Measurements from ENCODE around the gene COG2.
"Not testable (repeated sequence)": the region's sequence is repeated elsewhere in the genome, so short reads cannot be mapped to it uniquely, and the experiment has no call there.

The COG2 gene

DNA sequence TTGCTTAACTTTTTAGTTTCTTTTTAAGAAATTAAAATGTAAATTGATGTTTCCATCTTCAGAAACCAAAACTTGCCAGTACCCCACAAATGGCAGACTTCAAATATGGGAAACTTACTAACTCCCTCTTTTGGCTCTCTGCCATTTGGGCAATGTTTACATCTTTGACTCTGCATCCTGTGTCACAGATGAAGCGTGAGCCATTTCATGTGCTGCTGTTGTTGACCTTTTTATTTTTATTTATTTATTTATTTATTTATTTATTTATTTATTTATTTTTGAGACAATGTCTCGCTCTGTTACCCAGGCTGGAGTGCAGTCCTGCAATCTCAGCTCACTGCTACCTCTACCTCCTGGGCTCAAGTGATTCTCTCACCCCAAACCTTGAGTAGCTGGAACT lies 16.0 kb upstream of the COG2 start:
- DNase-seq: no peak

- DNase-seq: no peak
Observed at GRCh38 chr1:230627767-230628166, 14.5 kb upstream of the COG2 start.

DNA sequence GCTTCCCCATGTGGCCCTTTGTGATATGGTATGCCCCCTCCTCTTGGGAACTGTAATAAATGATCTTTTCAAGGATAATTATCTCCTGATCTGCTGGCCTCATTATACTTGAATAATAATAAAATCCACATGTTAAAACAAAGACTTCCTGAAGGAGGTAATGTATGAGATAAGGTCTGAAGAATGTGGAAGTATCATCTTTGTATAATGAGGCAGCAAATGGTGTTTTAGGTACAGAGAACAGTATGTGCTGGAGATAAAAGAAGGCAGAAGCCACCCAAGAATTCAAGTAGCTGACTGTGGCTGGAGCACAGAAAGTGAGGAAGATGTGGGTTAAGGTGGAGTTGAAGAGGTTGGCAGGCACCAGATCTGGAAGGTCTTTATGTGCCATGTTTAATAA lies 12.8 kb upstream of the COG2 start:
- DNase-seq: no peak

- DNase-seq: no peak
Observed at GRCh38 chr1:230631477-230631876, 10.8 kb upstream of the COG2 start.

- DNase-seq: no peak
Observed at GRCh38 chr1:230632273-230632873, 9.9 kb upstream of the COG2 start.

DNA sequence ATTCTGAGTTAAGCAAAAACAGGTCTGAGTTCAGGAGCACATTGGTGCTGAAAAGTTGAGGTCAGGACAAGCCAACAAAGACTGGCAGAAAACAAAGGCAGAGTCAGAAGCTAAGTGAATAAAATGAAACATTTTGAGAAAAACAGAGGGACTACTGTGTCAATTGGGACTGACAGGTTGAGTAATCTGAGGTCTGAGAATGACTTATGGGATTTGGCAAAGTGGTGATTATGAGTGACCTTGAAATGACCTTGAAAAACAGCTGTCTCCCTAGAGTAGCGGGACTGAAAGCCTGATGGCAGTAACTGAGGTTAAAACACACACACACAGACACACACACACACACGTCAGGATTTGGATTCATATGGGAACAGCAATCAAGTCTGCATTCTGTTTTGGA lies 8.8 kb upstream of the COG2 start:
- no peak for DNase-seq

DNA sequence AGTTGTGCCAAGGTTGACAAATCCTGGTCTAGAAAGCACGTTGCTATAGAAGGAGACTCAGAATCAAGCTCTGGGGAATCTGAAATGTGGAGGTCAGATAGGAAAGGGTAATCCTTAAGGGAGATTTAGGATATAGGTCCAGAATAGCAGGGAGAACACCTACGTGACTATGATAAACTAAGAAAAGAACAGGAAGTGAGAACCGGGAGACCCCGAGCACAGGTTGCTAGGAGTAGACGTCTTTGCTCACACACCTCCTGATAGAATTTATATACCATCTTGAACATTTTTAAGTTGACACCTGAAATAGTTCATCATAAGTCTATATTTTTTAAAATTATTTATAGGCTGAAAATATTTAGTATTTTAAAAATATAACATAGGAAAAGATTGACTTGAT lies 7.9 kb upstream of the COG2 start:
- no peak for DNase-seq

GRCh38 chr1:230636575-230637148 lies 5.6 kb upstream of the COG2 start:
- DNase-seq: no peak

DNA sequence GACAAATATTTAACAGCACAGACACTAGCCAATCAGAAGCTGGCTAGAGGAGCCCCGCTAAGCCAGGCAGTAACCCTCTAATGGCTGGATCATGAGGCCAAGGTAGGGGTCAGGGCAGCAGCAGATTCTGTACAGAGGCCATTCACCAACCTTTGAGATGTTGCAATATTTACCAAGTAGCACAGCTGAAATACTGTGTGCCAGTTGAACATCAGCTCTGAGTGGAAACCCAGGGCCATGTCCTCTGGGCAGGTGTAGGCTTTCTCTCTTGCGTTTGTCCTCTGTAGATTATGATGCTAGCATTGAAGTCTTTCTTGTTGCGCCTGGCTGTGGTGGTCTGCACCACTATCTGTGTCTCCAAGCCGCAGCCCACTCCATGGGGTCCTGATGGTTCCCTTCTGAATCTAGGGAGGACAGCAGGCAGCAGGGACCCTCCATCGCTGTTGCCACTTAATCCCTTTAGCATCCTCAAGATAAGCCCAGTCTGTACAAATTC lies 2.5 kb upstream of the COG2 start:
- no peak for DNase-seq

GRCh38 chr1:230641346-230641745 lies 935 bp upstream of the COG2 start:
- DNase-seq: no peak

- DNase-seq: no peak
Observed at GRCh38 chr1:230641900-230642262, 400 bp upstream of the COG2 start.

GRCh38 chr1:230643908-230644307 lies 1.6 kb downstream of the COG2 start:
- no peak for DNase-seq

DNA sequence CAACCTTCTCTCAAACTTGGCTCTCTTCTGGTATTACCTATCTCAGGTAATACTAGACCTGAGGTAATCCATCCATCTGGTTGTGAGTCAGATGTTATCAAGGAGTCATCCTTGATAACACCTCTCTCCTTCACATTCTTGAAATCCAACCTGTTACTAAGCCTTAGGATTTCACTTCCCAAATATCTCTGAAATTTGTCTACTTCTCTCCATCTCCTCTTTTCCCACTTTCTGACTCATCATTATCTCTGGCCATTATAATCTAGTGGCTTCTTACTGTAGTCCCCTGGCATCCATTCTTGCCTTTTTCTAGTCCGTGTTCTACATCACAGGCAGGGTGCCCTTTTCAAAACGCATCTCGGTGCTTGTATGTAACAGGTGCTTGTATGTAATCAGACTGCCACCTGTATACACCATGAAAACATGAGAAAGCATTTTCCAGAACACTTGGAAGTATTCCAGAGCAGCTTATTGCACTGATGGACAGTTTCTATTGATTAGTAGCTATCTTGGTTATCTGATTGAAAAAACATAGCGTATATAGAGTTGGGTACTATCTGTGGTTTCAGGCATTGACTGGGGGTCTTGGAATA lies 4.5 kb downstream of the COG2 start:
- DNase-seq: no peak

- no peak for DNase-seq
Observed at GRCh38 chr1:230647321-230647720, 5.0 kb downstream of the COG2 start.

DNA sequence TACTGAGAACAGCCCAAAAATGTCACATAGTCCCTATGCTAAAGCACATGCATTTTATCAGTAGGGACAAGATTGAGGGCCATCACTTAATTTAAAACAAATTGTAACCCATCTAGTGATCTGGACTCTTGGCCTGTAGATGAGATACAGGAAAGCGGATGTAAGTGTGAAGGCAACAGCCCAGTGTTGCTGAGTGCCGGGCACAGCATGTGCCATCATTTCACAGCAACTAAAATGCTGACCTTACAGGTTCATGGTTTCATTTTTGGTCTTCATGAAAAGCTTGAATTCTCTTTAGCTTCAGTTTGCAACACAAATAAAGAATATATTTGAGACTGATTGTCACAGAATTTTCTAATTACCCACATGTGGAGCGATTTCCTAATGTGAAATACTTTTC lies 5.8 kb downstream of the COG2 start:
- no peak for DNase-seq

DNA sequence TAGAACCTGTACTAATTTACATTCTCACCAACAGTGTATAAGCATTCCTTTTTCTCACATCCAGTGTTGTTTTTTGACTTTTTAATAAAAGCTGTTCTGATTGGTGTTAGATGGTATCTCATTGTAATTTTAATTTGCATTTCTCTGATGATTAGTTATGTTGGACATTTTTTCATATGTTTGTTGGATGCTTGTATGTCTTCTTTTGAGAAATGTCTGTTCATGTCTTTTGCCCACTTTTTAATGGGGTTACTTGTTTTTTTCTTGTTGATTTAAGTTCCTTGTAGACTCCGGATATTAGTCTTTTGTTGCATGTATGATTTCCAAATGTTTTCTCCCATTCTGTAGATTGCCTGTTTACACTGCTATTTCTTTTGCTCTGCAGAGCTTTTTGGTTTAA lies 8.0 kb downstream of the COG2 start:
- no peak for DNase-seq

- no peak for DNase-seq
Observed at GRCh38 chr1:230651235-230651634, 9.0 kb downstream of the COG2 start.

DNA sequence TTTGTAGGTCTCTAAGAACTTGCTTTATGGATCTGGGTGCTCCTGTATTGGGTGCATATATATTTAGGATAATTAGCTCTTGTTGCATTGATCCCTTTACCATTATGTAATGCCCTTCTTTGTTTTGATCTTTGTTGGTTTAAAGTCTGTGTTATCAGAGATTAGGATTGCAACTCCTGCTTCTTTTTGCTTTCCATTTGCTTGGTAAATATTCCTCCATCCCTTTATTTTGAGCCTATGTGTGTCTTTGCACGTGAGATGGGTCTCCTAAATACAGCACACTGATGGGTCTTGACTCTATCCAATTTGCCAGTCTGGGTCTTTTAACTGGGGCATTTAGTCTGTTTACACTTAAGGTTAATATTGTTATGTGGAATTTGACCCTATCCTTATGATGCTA lies 14.4 kb downstream of the COG2 start:
- DNase-seq: not testable (repeated sequence)

GRCh38 chr1:230658103-230658502 lies 15.8 kb downstream of the COG2 start:
- DNase-seq: not testable (repeated sequence)

DNA sequence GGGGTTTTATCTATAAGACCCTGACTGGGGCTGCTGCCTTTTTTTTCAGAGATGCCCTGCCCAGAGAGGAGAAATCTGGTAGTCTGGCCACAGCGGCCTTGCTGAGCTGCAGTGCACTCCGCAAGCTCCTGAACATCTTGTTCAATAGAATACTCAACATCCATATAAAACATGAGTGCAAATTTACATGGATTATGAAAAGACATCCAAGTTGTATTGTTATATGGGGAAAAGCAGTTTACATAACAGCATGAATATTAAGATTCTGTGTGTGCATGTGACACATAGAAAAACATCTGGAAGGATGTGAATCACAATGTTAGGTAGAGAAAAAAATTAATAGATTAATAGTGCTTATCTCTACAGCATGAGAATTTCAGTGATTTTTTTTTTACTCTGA lies 16.4 kb downstream of the COG2 start:
- DNase-seq: no peak

DNA sequence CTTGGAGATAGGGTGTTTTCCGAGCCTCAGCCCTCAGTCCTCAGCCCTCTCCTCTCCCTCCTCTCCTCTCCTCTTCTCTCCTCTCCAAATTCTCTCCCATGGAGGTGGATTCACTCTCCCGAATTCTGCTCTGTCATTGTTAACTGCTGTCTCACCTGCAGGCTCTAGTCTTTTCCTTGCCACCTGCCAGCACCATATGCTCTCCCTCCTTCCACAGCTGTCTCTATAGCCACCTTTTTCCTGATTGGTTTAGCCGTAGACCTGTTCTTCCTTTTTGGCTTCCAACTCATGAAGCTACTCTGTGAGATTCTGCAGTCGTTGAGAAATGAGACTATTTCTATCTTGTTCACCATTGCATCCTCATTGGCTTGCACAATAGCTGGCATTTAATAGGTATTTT lies 19.7 kb downstream of the COG2 start:
- DNase-seq: no peak

- no peak for DNase-seq
Observed at GRCh38 chr1:230668227-230668626, 25.9 kb downstream of the COG2 start.

DNA sequence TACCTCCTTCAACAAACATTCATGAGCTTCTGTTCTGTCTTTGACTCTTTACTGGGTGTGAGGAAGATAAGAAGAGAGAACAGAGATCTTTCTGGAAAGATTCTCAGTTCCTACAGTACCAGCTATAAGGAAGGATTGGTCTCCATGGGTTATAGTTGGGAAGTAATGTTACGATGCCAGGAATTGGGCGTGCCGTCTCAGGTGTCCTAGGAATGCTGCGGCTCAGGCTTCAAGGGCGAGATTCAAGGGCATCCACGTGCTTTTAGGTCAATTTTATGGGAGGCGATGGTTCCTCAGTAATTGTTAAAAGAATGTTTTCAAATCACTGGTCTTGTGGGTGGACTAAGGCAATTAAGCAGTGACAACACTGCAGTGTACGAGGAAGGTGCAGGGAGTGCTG lies 27.3 kb downstream of the COG2 start:
- DNase-seq: no peak

- DNase-seq: no peak
Observed at GRCh38 chr1:230674581-230674980, 32.3 kb downstream of the COG2 start.

- no peak for DNase-seq
Observed at GRCh38 chr1:230677200-230677599, 34.9 kb downstream of the COG2 start.

All from T-helper 9 cell (primary cell).